HEK293T (cell line): ENCODE measurements around the gene HSD3B1.

ENCODE experiments used
- CTCF ChIA-PET: fragments of 350-600 bp; formaldehyde crosslinking; extraction: SDS; loops from one replicate; lab custom pipeline; 2021; ENCODE audit warnings: antibody characterized with exemption, inconsistent platforms; lab: Yijun Ruan, JAX
- POLR2A ChIA-PET: fragments of 350-600 bp; formaldehyde crosslinking; extraction: SDS; loops from one replicate; lab custom pipeline; 2020; ENCODE audit warnings: antibody characterized with exemption, inconsistent platforms; lab: Yijun Ruan, JAX
- DNase-seq: peaks from one replicate; pipeline ENCODE4 v3.0.0; 2012; ENCODE audit warnings: mixed read lengths; ENCODE audit errors: extremely low spot score
- ARNT ChIP-seq: fragments of 450-650 bp; IDR thresholded peaks from 2 replicates; pipeline ENCODE4 v1.6.1; 2017; ENCODE audit warnings: mild to moderate bottlenecking
- BHLHE40 ChIP-seq: fragments of 450-650 bp; IDR thresholded peaks from 2 replicates; pipeline ENCODE4 v1.6.1; 2016; ENCODE audit warnings: mild to moderate bottlenecking, moderate library complexity, borderline replicate concordance
- CTBP1 ChIP-seq: fragments of 450-650 bp; IDR thresholded peaks from 2 replicates; pipeline ENCODE4 v1.6.1; 2016; ENCODE audit warnings: borderline replicate concordance
- ELF4 ChIP-seq: fragments of 450-650 bp; IDR thresholded peaks from 2 replicates; pipeline ENCODE4 v1.6.1; 2017; ENCODE audit warnings: antibody characterized with exemption
- FOXA1 ChIP-seq: fragments of 450-650 bp; IDR thresholded peaks from 2 replicates; pipeline ENCODE4 v1.6.1; 2016; ENCODE audit warnings: mild to moderate bottlenecking
- FOXK2 ChIP-seq: fragments of 450-650 bp; IDR thresholded peaks from 2 replicates; pipeline ENCODE4 v1.6.1; 2016; ENCODE audit warnings: mild to moderate bottlenecking
- FOXM1 ChIP-seq: fragments of 450-650 bp; IDR thresholded peaks from 2 replicates; pipeline ENCODE4 v1.6.1; 2017; ENCODE audit warnings: mild to moderate bottlenecking, borderline replicate concordance
- HDGF ChIP-seq: fragments of 450-650 bp; IDR thresholded peaks from 2 replicates; pipeline ENCODE4 v1.6.1; 2017; ENCODE audit warnings: antibody characterized with exemption, borderline replicate concordance
- L3MBTL2 ChIP-seq: fragments of 450-650 bp; conservative IDR thresholded peaks from 2 replicates; pipeline ENCODE4 v1.6.1; 2016; ENCODE audit warnings: mild to moderate bottlenecking
- LEF1 ChIP-seq: fragments of 450-650 bp; IDR thresholded peaks from 2 replicates; pipeline ENCODE4 v1.6.1; 2017; ENCODE audit warnings: mild to moderate bottlenecking, borderline replicate concordance
- NFRKB ChIP-seq: fragments of 450-650 bp; IDR thresholded peaks from 2 replicates; pipeline ENCODE4 v1.6.1; 2016; ENCODE audit warnings: mild to moderate bottlenecking, moderate library complexity
- SP1 ChIP-seq: fragments of 450-650 bp; IDR thresholded peaks from 2 replicates; pipeline ENCODE4 v1.6.1; 2017
- SUZ12 ChIP-seq: fragments of 450-650 bp; IDR thresholded peaks from 2 replicates; pipeline ENCODE4 v1.6.1; 2016; ENCODE audit warnings: mild to moderate bottlenecking
- TARDBP ChIP-seq: fragments of 450-650 bp; IDR thresholded peaks from 2 replicates; pipeline ENCODE4 v1.6.1; 2016
- ZNF384 ChIP-seq: fragments of 450-650 bp; IDR thresholded peaks from 2 replicates; pipeline ENCODE4 v1.6.1; 2016
- TF ChIP-seq, protein P1 (sequence below): fragments of 450-650 bp; IDR thresholded peaks from 2 replicates; pipeline ENCODE4 v1.6.1; 2016

Gene HSD3B1

DNA sequence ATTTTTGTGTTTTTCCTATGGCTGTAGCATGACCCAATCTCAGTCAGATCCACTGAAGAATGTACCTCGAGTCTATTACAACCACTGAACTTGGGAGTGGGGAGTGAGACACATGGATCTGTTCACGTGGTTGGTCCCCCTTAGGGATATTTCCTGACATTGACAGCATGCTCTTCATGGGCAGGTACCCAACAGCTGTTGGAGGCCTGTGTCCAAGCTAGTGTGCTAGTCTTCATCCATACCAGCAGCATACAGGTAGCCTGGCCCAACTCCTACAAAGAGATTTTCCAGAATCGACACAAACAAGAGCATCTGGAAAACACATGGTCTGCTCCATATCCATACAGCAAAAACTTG lies 34.2 kb upstream of the HSD3B1 start:
- CTCF ChIA-PET = no interaction called here
- POLR2A ChIA-PET = no interaction called here
- DNase-seq = no peak
- TF ChIP-seq SUZ12 (no peak), FOXA1 (no peak), ELF4 (no peak), L3MBTL2 (no peak), LEF1 (no peak), TARDBP (no peak), SP1 (no peak), FOXK2 (no peak), FOXM1 (no peak), NFRKB (no peak), BHLHE40 (no peak), ZNF384 (no peak), ARNT (no peak)
- TF ChIP-seq, protein P1, sequence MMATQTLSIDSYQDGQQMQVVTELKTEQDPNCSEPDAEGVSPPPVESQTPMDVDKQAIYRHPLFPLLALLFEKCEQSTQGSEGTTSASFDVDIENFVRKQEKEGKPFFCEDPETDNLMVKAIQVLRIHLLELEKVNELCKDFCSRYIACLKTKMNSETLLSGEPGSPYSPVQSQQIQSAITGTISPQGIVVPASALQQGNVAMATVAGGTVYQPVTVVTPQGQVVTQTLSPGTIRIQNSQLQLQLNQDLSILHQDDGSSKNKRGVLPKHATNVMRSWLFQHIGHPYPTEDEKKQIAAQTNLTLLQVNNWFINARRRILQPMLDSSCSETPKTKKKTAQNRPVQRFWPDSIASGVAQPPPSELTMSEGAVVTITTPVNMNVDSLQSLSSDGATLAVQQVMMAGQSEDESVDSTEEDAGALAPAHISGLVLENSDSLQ = no peak

- TF ChIP-seq SUZ12 (no peak), L3MBTL2 (no peak), HDGF (no peak), ZNF384 (no peak), LEF1 (no peak), NFRKB (no peak), ARNT (no peak), SP1 (no peak), CTBP1 (no peak), FOXA1 (no peak), BHLHE40 (no peak), FOXM1 (no peak), TARDBP (no peak)
- TF ChIP-seq, protein P1 = no peak
- peak; percentile 85 for DNase-seq
- ChIA-PET CTCF (interaction anchor here (0.5 to 0.7 kb wide), 5 partner anchors 9 to 202 kb away, joined by 3 read pairs; no protein-coding TSS in a partner anchor), POLR2A (no interaction called here)
Observed at GRCh38 chr1:119475866-119476439, 31.1 kb upstream of the HSD3B1 start.

GRCh38 chr1:119477710-119478109 lies 29.3 kb upstream of the HSD3B1 start:
- POLR2A ChIA-PET = no interaction called here
- no peak for DNase-seq
- TF ChIP-seq SUZ12 = no peak
- TF ChIP-seq L3MBTL2 = no peak
- TF ChIP-seq FOXA1 = no peak
- TF ChIP-seq HDGF = no peak
- TF ChIP-seq BHLHE40 = no peak
- TF ChIP-seq TARDBP = no peak
- TF ChIP-seq LEF1 = no peak
- no peak for TF ChIP-seq FOXM1
- no peak for TF ChIP-seq FOXK2
- TF ChIP-seq CTBP1 = no peak
- TF ChIP-seq ELF4 = no peak
- no peak for TF ChIP-seq ARNT
- no peak for TF ChIP-seq NFRKB
- no peak for TF ChIP-seq ZNF384
- no peak for TF ChIP-seq SP1
- CTCF ChIA-PET = no interaction called here

DNA sequence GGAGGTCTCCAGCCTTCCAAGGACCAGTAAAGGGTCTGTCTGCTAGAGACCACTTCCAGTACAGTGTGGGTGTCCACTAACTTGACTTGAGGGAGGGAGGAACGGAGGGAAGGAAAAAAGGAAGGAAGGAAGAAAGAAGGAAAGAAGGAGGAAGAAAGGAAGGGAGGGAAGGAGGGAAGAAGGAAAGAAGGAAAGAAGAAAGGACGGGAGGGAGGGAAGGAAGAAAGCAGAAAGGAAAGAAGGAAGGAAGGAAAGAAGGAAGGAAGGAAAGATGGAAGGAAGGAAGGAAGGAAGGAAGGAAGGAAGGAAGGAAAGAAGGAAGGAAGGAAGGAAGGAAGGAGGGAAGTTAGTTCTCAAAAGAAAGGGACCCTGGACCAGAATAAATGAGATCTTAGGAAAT lies 26.8 kb upstream of the HSD3B1 start:
- ChIA-PET POLR2A (no interaction called here), CTCF (no interaction called here)
- no peak for DNase-seq
- no peak for TF ChIP-seq TARDBP
- TF ChIP-seq, protein P1 = no peak

- DNase-seq = no peak
- POLR2A ChIA-PET = no interaction called here
- no peak for TF ChIP-seq SP1
- TF ChIP-seq FOXK2 = no peak
- TF ChIP-seq ELF4 = no peak
- TF ChIP-seq TARDBP = no peak
- no peak for TF ChIP-seq BHLHE40
- TF ChIP-seq FOXA1 = no peak
- no peak for TF ChIP-seq FOXM1
- no peak for TF ChIP-seq L3MBTL2
Observed at GRCh38 chr1:119481951-119482350, 25.1 kb upstream of the HSD3B1 start.

GRCh38 chr1:119482517-119483425 lies 24.2 kb upstream of the HSD3B1 start:
- no peak for TF ChIP-seq FOXM1
- no peak for TF ChIP-seq HDGF
- TF ChIP-seq CTBP1 = no peak
- TF ChIP-seq ELF4 = no peak
- TF ChIP-seq BHLHE40 = no peak
- TF ChIP-seq LEF1 = no peak
- TF ChIP-seq ARNT = no peak
- no peak for TF ChIP-seq FOXA1
- TF ChIP-seq L3MBTL2 = no peak
- no peak for TF ChIP-seq SP1
- TF ChIP-seq ZNF384 = no peak
- TF ChIP-seq TARDBP = no peak
- no peak for TF ChIP-seq FOXK2
- TF ChIP-seq NFRKB = no peak
- no peak for TF ChIP-seq SUZ12
- TF ChIP-seq, protein P1 = no peak
- ChIA-PET CTCF (no interaction called here), POLR2A (no interaction called here)
- DNase-seq = no peak

More at GRCh38 chr1:119481951-119482350, 25.1 kb upstream of the HSD3B1 start:
- CTCF ChIA-PET = no interaction called here
